Measurements from ENCODE around the gene PRKN.

The PRKN gene

GRCh38 chr6:162463576-162463975, 264.0 kb downstream of the PRKN start:
- H3K4me3 ChIP-seq (ENCODE audit: low read length): no peak overlapping the region
- H3K27me3 ChIP-seq (replicated peaks; ENCODE audit: insufficient read depth, low read length): no peaks in the 10 kb centered on the region
- no peaks in the 10 kb centered on the region for H3K9me2 ChIP-seq (replicated peaks; ENCODE audit: insufficient read depth, low read length)
- no peak overlapping the region for H3K4me2 ChIP-seq (ENCODE audit: low read depth, low read length)
- H3K9ac ChIP-seq (ENCODE audit: low read length): no peak overlapping the region
- no peaks in the 10 kb centered on the region for H3K9me3 ChIP-seq (replicated peaks; ENCODE audit: insufficient read depth, low read length)
- no peaks in the 10 kb centered on the region for H3K79me2 ChIP-seq (ENCODE audit: low read length)
- no peaks in the 10 kb centered on the region for H3K36me3 ChIP-seq (replicated peaks; ENCODE audit: insufficient read depth, low read length)
- TF ChIP-seq, protein P1, sequence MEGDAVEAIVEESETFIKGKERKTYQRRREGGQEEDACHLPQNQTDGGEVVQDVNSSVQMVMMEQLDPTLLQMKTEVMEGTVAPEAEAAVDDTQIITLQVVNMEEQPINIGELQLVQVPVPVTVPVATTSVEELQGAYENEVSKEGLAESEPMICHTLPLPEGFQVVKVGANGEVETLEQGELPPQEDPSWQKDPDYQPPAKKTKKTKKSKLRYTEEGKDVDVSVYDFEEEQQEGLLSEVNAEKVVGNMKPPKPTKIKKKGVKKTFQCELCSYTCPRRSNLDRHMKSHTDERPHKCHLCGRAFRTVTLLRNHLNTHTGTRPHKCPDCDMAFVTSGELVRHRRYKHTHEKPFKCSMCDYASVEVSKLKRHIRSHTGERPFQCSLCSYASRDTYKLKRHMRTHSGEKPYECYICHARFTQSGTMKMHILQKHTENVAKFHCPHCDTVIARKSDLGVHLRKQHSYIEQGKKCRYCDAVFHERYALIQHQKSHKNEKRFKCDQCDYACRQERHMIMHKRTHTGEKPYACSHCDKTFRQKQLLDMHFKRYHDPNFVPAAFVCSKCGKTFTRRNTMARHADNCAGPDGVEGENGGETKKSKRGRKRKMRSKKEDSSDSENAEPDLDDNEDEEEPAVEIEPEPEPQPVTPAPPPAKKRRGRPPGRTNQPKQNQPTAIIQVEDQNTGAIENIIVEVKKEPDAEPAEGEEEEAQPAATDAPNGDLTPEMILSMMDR (IDR thresholded peaks at IDR 0.05; ENCODE audit: low read length): no peak
- TF ChIP-seq EZH2 (optimal IDR thresholded peaks at IDR 0.05; ENCODE audit: low read depth, low read length) (no peak), EZH2phosphoT487 (IDR thresholded peaks at IDR 0.05; ENCODE audit: low read length) (no peak)
- DNase-seq: no peak
- no peaks in the 10 kb centered on the region for H4K20me1 ChIP-seq (ENCODE audit: insufficient read depth, low read length)
- no peak overlapping the region for H2AFZ ChIP-seq (ENCODE audit: low read length)
- H3K27ac ChIP-seq (ENCODE audit: low read length): no peak overlapping the region
- H3K4me1 ChIP-seq (ENCODE audit: low read length): no peaks in the 10 kb centered on the region
- no peaks in the 10 kb centered on the region for H3F3A ChIP-seq (ENCODE audit: insufficient read depth, low read length)

GRCh38 chr6:162459985-162460384, 267.6 kb downstream of the PRKN start:
- no peaks in the 10 kb centered on the region for H3K9me2 ChIP-seq (replicated peaks; ENCODE audit: insufficient read depth, low read length)
- no peak overlapping the region for H3K4me3 ChIP-seq (ENCODE audit: low read length)
- H3K36me3 ChIP-seq (replicated peaks; ENCODE audit: insufficient read depth, low read length): no peaks in the 10 kb centered on the region
- no peaks in the 10 kb centered on the region for H4K20me1 ChIP-seq (ENCODE audit: insufficient read depth, low read length)
- no peak overlapping the region for H2AFZ ChIP-seq (ENCODE audit: low read length)
- H3K4me1 ChIP-seq (ENCODE audit: low read length): no peaks in the 10 kb centered on the region
- H3K79me2 ChIP-seq (ENCODE audit: low read length): no peaks in the 10 kb centered on the region
- H3K9me3 ChIP-seq (replicated peaks; ENCODE audit: insufficient read depth, low read length): no peaks in the 10 kb centered on the region
- no peak overlapping the region for H3K9ac ChIP-seq (ENCODE audit: low read length)
- DNase-seq: no peak
- no peak overlapping the region for H3K27ac ChIP-seq (ENCODE audit: low read length)
- TF ChIP-seq EZH2 (optimal IDR thresholded peaks at IDR 0.05; ENCODE audit: low read depth, low read length): no peak
- no peak for TF ChIP-seq EZH2phosphoT487 (IDR thresholded peaks at IDR 0.05; ENCODE audit: low read length)
- TF ChIP-seq, protein P1 (IDR thresholded peaks at IDR 0.05; ENCODE audit: low read length): no peak
- no peaks in the 10 kb centered on the region for H3F3A ChIP-seq (ENCODE audit: insufficient read depth, low read length)
- no peaks in the 10 kb centered on the region for H3K27me3 ChIP-seq (replicated peaks; ENCODE audit: insufficient read depth, low read length)
- H3K4me2 ChIP-seq (ENCODE audit: low read depth, low read length): no peak overlapping the region

DNA sequence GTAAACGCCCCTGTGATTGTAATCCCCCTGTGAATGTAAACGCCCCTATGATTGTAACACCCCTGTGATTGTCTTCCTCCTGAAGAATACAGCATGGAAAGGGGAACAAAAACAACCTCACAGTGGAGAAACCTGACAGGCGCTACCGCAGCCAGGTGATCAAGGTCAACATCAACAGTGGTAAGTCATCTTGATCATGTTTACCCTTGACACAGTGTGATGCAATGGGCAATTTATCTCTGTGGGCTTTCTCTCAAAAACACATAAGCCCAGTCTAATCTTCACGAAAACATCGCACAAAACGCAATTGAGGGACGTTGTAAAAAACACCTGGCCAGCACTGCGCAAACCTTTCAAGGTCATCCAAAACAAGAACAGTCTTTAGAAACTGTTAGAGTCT, 277.2 kb downstream of the PRKN start:
- Histone ChIP-seq H3K79me2 (ENCODE audit: low read length) (no peaks in the 10 kb centered on the region), H3K9me2 (replicated peaks; ENCODE audit: insufficient read depth, low read length) (no peaks in the 10 kb centered on the region), H3K4me3 (ENCODE audit: low read length) (no peak overlapping the region), H3K9me3 (replicated peaks; ENCODE audit: insufficient read depth, low read length) (no peaks in the 10 kb centered on the region), H3K4me1 (ENCODE audit: low read length) (no peaks in the 10 kb centered on the region), H3K27ac (ENCODE audit: low read length) (no peak overlapping the region), H3K27me3 (replicated peaks; ENCODE audit: insufficient read depth, low read length) (no peaks in the 10 kb centered on the region), H4K20me1 (ENCODE audit: insufficient read depth, low read length) (no peaks in the 10 kb centered on the region), H3F3A (ENCODE audit: insufficient read depth, low read length) (no peaks in the 10 kb centered on the region), H3K4me2 (ENCODE audit: low read depth, low read length) (no peak overlapping the region), H2AFZ (ENCODE audit: low read length) (no peak overlapping the region), H3K36me3 (replicated peaks; ENCODE audit: insufficient read depth, low read length) (no peaks in the 10 kb centered on the region), H3K9ac (ENCODE audit: low read length) (no peak overlapping the region)
- TF ChIP-seq EZH2 (optimal IDR thresholded peaks at IDR 0.05; ENCODE audit: low read depth, low read length) (no peak), EZH2phosphoT487 (IDR thresholded peaks at IDR 0.05; ENCODE audit: low read length) (no peak)
- TF ChIP-seq, protein P1 (IDR thresholded peaks at IDR 0.05; ENCODE audit: low read length): no peak
- DNase-seq: no peak
